GM12891 (cell line): Measurements from ENCODE around the gene MLXIPL.

ENCODE experiments used
- POLR2A ChIP-seq: IDR thresholded peaks from 2 replicates; pipeline ENCODE4 v1.6.1; 2011; ENCODE audit warnings: low read depth, low read length, control low read depth
- SPI1 ChIP-seq: IDR thresholded peaks from 2 replicates; pipeline ENCODE4 v1.6.1; 2011; ENCODE audit warnings: low read depth, low read length, control low read depth

- TF ChIP-seq POLR2A = no peak
- TF ChIP-seq SPI1 = no peak
Measured at GRCh38 chr7:73646785-73647724, 22.7 kb upstream of the MLXIPL start.
